Body of pancreas (tissue), 4 donors: ENCODE measurements around the gene CASZ1. TPM values are rescaled to one million over a fixed set of nuclear protein-coding genes. Genes with fewer than 3 reads are reported as not detected.

Experiments
- ATAC-seq: fragments of 150-250 bp; one replicate; pipeline ENCODE4 v1.9.1; 2016
- DNase-seq, 4 donors: peaks; one replicate each; pipeline ENCODE4 v3.0.0-alpha.2; 2019
- H3K27ac ChIP-seq, 4 donors: fragments of 200-600 bp; sonication (generic); 1 replicate in 3 of 4; 2 replicates in 1 of 4; pipeline versions ENCODE4 v1.5.1 to v1.6.1; 2016 to 2019; ENCODE audit warnings: mild to moderate bottlenecking in 1 of 4, mixed read lengths in 1 of 4, moderate library complexity in 1 of 4
- H3K27me3 ChIP-seq, 2 donors: fragments of 200-600 bp; sonication (generic); one replicate each; pipeline ENCODE4 v1.6.0; 2016; ENCODE audit warnings: mild to moderate bottlenecking in 1 of 2
- H3K36me3 ChIP-seq, 2 donors: fragments of 200-600 bp; sonication (generic); replicated peaks in 1 of 2; 2 replicates each; pipeline ENCODE4 v1.5.1; 2016; ENCODE audit warnings: low read depth in 2 of 2; ENCODE audit not compliant: insufficient read depth in 1 of 2
- H3K4me1 ChIP-seq: fragments of 200-600 bp; sonication (generic); one replicate; pipeline ENCODE4 v1.6.0; 2016
- H3K4me3 ChIP-seq, 2 donors: fragments of 200-600 bp; sonication (generic); 1 replicate in 1 of 2; 2 replicates in 1 of 2; pipeline ENCODE4 v1.5.1; 2016 to 2019
- H3K9me3 ChIP-seq, 3 donors: fragments of 200-600 bp; sonication (generic); 1 replicate in 2 of 3; 2 replicates in 1 of 3; pipeline ENCODE4 v1.5.1; 2016
- POLR2A ChIP-seq, 3 donors: fragments of 450-650 bp; IDR thresholded peaks; one replicate each; pipeline ENCODE4 v1.6.1; 2016; ENCODE audit warnings: antibody characterized with exemption in 3 of 3, mild to moderate bottlenecking in 2 of 3
- WGBS, 2 donors: methylation state at CpG; one replicate each; pipeline ENCODE4 v1.1.5; 2017; 5-methylcytosine and 5-hydroxymethylcytosine counted together
- intact Hi-C: fragments of 100-400 bp; cut with DNase I; formaldehyde crosslinking; loops from one replicate; pipeline ENCODE4 v1.15.1; 2023
- total RNA-seq, 2 donors: library from RNA; depleted of rRNA; stranded (reverse); fragments of >200 nt; gene quantifications; one replicate each; pipeline ENCODE4 v1.1.0, GENCODE V29; 2016
- TF ChIP-seq, protein P1 (sequence below), 7 experiments: fragments of 450-650 bp in 4 of 7; fragments of 200-600 bp in 3 of 7; sonication (generic) in 3 of 7; IDR thresholded peaks; one replicate each; pipeline ENCODE4 v1.5.1; 2016 to 2019; ENCODE audit warnings: antibody characterized with exemption in 7 of 7

Gene CASZ1
- total RNA-seq, 2 donors from 2014 or later, result 9.3 to 14.2 TPM

DNA sequence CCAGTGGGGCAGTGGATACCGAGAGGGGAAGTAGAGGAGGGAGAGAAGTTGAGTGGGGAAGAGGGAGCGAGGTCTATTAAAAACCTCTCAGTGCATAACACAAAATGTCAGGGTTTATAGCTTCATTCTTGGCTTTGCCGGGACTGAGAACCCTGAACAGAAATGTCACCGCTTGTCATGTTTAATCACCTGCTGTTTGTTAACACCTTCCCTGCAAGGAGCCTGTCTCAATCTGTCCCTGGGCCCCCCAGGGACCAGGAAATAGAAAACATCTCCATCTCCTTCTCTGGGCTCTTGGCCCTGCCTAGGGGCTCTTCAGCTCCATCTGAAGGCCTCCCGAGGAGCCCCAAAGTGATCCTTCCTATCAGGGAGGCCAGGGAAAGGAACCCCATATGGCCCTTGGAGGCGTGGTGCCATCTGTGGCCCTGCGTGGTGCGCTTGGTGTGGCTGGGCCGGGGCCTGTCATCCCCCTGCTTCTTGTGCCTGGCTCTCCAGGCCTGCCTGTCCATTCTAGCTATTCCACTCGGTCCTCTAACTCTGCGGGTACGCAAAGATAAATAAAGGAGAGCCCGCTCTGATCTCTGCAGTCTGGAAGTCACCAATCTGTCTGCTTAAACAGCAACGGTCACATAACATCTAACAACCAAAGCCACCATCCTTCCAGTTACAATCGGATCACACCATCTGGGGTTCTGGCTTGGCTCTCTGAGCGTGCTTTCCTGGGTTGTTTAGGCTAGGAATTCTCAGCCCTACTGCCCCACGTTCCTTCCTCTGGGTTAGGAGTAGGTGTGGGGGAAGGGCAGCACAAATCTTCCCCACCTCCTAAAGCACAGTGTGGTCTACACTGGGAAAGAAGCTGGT is 113.8 kb downstream of the CASZ1 start:
- Histone ChIP-seq H3K4me3 (no peak overlapping the region), H3K27me3 (no peaks in the 10 kb centered on the region), H3K27ac (peak overlapping the region in 3 of 4 donors; percentile 37 to 46 (median 40)), H3K4me1 (peaks cover 90% of the 10 kb centered on the region), H3K9me3 (no peaks in the 10 kb centered on the region), H3K36me3 (no peaks in the 10 kb centered on the region)
- no peak for ATAC-seq
- DNase-seq, result no peak
- intact Hi-C loops, result no loop called here
- WGBS, 2 donors, result 47 to 60% methylated on average over 11 to 17 of the region's 17 CpGs
- TF ChIP-seq, protein P1, sequence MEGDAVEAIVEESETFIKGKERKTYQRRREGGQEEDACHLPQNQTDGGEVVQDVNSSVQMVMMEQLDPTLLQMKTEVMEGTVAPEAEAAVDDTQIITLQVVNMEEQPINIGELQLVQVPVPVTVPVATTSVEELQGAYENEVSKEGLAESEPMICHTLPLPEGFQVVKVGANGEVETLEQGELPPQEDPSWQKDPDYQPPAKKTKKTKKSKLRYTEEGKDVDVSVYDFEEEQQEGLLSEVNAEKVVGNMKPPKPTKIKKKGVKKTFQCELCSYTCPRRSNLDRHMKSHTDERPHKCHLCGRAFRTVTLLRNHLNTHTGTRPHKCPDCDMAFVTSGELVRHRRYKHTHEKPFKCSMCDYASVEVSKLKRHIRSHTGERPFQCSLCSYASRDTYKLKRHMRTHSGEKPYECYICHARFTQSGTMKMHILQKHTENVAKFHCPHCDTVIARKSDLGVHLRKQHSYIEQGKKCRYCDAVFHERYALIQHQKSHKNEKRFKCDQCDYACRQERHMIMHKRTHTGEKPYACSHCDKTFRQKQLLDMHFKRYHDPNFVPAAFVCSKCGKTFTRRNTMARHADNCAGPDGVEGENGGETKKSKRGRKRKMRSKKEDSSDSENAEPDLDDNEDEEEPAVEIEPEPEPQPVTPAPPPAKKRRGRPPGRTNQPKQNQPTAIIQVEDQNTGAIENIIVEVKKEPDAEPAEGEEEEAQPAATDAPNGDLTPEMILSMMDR (IDR thresholded peaks at IDR 0.05), result no peak
- TF ChIP-seq POLR2A (IDR thresholded peaks at IDR 0.05), result no peak

DNA sequence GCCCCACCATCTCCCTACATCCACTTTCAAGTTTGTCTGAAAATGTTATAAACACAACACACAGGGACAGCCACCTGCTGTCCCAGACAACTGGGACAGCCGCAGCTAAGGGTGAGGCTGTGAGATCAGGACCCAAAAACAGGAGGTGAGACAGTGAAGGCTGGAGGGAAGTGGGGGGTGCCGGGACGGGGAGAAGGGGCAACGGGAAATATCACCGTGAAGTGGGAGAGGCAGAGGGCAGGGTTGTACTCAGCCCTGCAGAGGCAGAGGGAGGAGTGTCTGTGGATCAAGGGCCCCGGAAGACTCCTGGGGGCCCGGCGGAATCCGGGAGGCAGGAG is 114.4 kb downstream of the CASZ1 start:
- no peaks in the 10 kb centered on the region for H3K36me3 ChIP-seq
- intact Hi-C loops, result no loop called here
- no peaks in the 10 kb centered on the region for H3K9me3 ChIP-seq
- no peaks in the 10 kb centered on the region for H3K27me3 ChIP-seq
- DNase-seq (no peak), ATAC-seq (no peak)
- WGBS, 2 donors, result 29 to 33% methylated on average over 9 of the region's 9 CpGs
- peaks cover 90% of the 10 kb centered on the region for H3K4me1 ChIP-seq
- no peak overlapping the region for H3K4me3 ChIP-seq
- TF ChIP-seq, protein P1 (IDR thresholded peaks at IDR 0.05), result no peak
- TF ChIP-seq POLR2A (IDR thresholded peaks at IDR 0.05), result no peak
- H3K27ac ChIP-seq, result peak overlapping the region in 3 of 4 donors; percentile 37 to 46 (median 40)

DNA sequence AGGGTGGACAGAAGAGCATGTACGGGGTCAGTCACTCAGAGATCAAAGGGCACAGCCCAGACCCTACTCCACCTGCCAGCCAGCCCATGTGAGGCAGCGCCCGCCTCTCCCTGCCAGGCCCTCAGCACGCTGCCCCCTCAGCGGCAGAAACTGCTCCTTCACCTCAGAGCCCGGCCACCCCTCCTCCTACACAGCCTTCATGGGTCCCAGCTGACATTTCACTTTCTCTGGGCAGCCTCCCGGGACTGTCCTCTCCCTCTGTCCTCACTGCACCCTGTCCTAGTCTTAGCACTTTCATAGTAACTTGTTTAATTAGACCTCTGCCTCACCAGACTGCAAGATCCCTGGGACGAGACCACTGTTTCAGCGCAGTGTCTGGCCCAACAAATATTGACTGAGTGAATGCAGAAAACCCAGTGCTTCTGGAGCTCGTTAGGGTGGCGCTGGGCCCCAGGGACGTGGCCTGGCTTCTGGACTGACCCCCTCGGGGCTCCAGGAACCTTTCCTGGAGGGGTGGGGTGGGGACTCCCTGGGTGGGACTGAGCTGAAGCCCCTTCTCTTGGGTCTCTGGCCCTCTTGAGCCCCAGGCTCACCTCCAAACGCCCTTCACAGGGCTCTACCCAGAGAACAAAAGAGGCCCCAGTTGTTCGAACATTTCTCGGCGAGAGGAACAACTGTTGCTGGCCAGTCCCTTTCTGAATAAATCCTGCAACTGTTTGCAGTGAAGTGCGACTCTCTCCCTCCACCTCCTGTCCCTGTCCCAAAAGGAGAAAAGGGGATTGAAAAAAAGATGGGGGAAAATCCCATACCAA is 114.9 kb downstream of the CASZ1 start:
- Histone ChIP-seq H3K36me3 (no peaks in the 10 kb centered on the region), H3K27me3 (no peaks in the 10 kb centered on the region), H3K9me3 (no peaks in the 10 kb centered on the region), H3K4me3 (no peak overlapping the region), H3K27ac (peak overlapping the region in 3 of 4 donors; percentile 11 to 46 (median 40)), H3K4me1 (peaks cover 90% of the 10 kb centered on the region)
- DNase-seq, result no peak
- no peak for TF ChIP-seq POLR2A (IDR thresholded peaks at IDR 0.05)
- TF ChIP-seq, protein P1 (IDR thresholded peaks at IDR 0.05), result no peak
- ATAC-seq, result no peak
- intact Hi-C loops, result no loop called here
- 60 to 76% methylated on average over 18 of the region's 18 CpGs for WGBS, 2 donors

DNA sequence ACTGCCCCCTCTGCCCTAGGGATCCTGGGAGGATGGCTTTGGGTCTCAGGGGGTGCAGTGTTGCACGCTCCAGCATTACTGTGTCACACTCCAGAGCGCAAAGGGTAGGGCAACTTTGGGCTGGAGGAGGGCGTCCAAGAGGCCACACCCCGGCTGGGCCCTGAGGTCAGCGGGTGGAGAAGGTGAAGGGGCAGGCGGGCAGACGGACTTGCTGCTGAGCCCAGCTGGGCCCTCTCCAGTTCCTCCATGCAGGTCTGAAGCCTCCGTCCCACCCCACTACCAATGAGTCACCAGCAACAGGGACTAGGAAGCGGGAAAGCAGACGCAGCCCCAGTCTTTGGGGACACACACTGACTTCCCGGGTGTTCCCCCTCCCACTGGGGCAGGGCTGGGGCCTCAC is 116.0 kb downstream of the CASZ1 start:
- no peaks in the 10 kb centered on the region for H3K27me3 ChIP-seq
- H3K4me1 ChIP-seq, result peaks cover 90% of the 10 kb centered on the region
- 85 to 91% methylated on average over 11 of the region's 11 CpGs for WGBS, 2 donors
- ATAC-seq (no peak), DNase-seq (no peak)
- peak overlapping the region in 1 of 4 donors; percentile 8 for H3K27ac ChIP-seq
- no peaks in the 10 kb centered on the region for H3K36me3 ChIP-seq
- H3K4me3 ChIP-seq, result no peak overlapping the region
- H3K9me3 ChIP-seq, result no peaks in the 10 kb centered on the region
- intact Hi-C loops, result no loop called here
- TF ChIP-seq, protein P1 (IDR thresholded peaks at IDR 0.05), result no peak
- TF ChIP-seq POLR2A (IDR thresholded peaks at IDR 0.05), result no peak
